GM12875 (cell line): Measurements from ENCODE around the gene FBXW7.
"Not testable (repeated sequence)": the region's sequence is repeated elsewhere in the genome, so short reads cannot be mapped to it uniquely, and the experiment has no call there.

Experiments used
- H3K4me3 ChIP-seq: one replicate; pipeline ENCODE4 v1.5.1; 2011; ENCODE audit warnings: low read depth, low read length, control low read depth
- TF ChIP-seq, protein P1 (sequence below): IDR thresholded peaks from 2 replicates; pipeline ENCODE4 v1.5.1; 2011; ENCODE audit warnings: low read depth, mild to moderate bottlenecking, control low read depth, inconsistent platforms, low read length, moderate library complexity, borderline replicate concordance; ENCODE audit not compliant: insufficient read depth

FBXW7 gene

DNA sequence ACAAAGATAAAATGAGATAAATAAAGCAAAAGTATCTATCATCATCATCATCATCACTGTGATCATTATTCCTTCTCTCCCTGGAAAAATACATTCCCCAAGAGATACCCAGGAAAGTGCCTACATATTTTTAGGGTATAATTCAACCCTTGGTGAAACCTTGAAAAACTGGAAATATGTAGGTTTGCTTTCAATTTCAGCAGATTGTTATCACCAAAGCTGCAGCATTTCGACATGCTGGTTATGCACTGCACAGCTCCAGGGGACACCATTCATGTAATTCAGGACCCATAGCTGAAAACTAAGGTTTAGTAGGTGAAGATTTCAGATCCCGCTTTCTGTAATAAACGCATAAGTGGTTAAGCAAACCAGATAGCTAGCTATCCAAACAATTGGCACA is 28.4 kb upstream of the FBXW7 start:
- no peak overlapping the region for H3K4me3 ChIP-seq
- TF ChIP-seq, protein P1, sequence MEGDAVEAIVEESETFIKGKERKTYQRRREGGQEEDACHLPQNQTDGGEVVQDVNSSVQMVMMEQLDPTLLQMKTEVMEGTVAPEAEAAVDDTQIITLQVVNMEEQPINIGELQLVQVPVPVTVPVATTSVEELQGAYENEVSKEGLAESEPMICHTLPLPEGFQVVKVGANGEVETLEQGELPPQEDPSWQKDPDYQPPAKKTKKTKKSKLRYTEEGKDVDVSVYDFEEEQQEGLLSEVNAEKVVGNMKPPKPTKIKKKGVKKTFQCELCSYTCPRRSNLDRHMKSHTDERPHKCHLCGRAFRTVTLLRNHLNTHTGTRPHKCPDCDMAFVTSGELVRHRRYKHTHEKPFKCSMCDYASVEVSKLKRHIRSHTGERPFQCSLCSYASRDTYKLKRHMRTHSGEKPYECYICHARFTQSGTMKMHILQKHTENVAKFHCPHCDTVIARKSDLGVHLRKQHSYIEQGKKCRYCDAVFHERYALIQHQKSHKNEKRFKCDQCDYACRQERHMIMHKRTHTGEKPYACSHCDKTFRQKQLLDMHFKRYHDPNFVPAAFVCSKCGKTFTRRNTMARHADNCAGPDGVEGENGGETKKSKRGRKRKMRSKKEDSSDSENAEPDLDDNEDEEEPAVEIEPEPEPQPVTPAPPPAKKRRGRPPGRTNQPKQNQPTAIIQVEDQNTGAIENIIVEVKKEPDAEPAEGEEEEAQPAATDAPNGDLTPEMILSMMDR = no peak

DNA sequence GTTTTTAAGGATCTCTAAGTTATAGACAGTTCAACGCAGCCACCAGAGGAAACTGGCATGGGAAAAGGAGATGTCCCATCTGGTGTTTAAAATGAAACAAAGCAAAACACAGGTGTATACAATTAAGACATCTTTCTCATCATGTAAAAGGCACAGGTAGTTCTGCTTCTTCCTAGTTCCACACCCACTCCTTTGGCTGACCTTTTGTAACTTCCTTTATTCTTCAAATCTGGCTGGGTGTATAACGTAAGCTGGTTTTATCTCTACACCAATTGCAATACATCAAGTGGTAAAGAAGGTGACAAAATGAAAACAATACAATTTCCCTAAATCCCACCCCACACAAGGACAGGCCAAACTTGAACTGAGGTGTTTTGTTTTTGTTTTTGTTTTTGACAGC is 27.3 kb upstream of the FBXW7 start:
- TF ChIP-seq, protein P1 = no peak
- no peak overlapping the region for H3K4me3 ChIP-seq

DNA sequence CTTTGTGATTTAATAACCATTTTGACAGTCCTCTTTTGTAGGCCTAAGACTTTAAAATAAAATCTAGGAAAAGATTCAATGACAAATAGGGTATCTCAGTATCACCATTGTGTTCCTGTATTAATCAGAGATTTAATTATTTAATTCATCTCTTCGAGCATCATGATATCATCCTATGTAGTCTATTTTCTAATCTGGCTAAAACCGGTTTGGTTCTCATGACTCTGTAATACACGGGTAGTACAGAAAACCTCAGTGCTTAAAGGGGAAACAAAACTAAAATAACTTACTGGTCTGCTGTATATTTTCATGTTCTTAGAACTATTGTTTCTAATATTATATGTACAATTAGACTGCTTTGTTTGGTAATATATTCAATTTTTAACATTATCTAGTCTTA is 23.7 kb upstream of the FBXW7 start:
- no peak overlapping the region for H3K4me3 ChIP-seq
- TF ChIP-seq, protein P1 = no peak

DNA sequence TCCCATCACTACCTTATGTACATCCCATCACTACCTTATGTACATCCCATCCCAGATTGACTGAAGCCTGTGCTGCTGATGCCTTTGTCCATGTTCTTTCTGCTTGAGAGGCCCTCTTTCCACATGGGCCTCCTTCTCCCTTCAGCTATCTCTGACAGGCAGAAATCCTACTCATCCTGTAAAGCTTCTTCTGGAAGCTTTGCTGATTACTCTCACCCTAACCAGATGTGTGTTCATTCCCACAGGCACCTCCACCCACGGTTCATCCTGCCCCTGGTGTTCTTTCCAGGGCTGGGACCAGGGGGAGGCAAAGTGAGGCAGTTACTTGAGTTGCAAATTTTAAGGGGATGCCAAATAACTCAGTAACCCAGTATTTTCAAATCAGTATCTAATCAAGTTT is 22.5 kb upstream of the FBXW7 start:
- H3K4me3 ChIP-seq = no peak overlapping the region
- TF ChIP-seq, protein P1 = no peak

DNA sequence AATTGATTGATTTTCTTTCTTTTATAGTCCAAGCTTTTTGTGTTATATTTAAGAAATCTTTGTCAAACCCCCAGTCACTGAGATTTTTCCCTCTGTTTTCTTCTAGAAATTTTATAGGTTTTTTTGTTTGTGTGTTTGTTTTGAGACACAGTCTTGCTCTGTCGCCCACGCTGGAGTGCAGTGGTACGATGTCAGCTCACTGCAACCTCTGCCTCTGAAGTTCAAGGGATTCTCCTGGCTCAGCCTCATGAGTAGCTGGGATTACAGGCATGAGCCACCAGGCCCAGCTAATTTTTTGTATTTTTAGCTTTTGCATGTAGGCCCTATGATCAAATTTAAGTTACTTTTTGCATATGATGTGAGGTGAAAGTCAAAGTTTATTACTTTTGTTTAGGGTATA is 20.9 kb upstream of the FBXW7 start:
- TF ChIP-seq, protein P1 = no peak
- H3K4me3 ChIP-seq = no peak overlapping the region

DNA sequence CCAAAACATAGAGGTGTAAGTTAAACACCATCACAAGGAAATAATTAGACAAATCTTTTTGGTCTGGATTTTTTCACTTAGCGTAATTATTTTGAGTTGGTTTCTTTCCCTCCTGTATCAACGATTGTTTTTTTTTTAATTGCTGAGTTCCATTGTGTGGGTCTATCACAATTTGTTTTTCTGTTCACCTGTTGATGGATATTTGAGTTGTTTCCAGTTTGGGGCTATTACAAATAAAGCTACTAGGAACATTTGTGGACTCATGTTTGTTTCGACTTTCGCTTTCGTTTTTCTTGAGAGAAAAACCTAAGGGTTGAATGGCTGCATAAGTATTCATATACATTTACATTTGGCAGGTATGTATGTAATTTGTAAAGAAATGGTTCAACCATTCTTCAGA is 20.4 kb upstream of the FBXW7 start:
- TF ChIP-seq, protein P1 = no peak
- no peak overlapping the region for H3K4me3 ChIP-seq

DNA sequence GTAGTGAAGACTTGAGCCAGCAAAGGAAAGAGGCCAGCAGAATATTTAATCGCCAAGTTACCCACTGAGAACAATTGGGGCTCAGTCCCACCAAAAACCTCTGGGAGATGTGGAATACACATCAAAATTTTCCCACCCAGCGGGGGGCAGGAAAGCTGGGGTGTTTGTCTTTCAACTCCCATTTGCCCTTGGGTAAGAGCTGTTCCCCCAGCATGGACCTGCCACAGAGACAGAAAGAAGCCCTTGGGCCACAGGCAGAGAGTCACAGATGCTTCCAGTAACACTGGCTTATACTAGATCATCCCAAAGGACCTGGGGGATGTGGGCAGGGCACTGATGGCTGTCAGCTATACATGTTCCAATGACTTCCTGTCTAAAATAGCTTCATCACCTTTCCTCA is 18.9 kb upstream of the FBXW7 start:
- H3K4me3 ChIP-seq = no peak overlapping the region
- TF ChIP-seq, protein P1 = no peak

DNA sequence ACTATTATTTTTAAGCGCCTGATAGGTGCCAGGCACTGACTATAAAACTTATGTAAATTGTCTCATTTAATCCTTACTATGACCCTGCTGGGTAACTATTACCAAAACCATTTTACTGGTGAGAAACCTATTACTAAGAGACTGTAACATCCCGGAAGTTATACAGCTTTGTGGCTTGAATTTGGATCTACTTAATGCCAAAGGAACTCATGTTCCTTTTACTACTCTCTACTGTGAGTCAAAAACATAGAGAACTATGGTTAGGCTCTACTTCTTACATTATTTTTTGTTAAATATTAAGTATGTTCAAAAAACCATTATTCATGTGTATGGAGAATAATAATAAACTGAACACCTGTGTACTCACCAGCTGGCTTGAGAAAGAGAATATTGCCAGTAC is 14.8 kb upstream of the FBXW7 start:
- not testable (repeated sequence) for H3K4me3 ChIP-seq
